NCI-H526 treated with DMSO at 0.1 percent for 48 hours (cell line): ENCODE results near the gene ASXL2.
"Not testable (repeated sequence)": the region's sequence is repeated elsewhere in the genome, so short reads cannot be mapped to it uniquely, and the experiment has no call there.

Experiments
- DNase-seq: peaks from one replicate; lab custom pipeline; 2025; lab: John Stamatoyannopoulos, UW

ASXL2 gene

GRCh38 chr2:25832897-25833296 is 45.4 kb downstream of the ASXL2 start:
- no peak for DNase-seq

- no peak for DNase-seq
Measured at GRCh38 chr2:25831746-25832449, 46.4 kb downstream of the ASXL2 start.

- no peak for DNase-seq
Measured at GRCh38 chr2:25829828-25830227, 48.5 kb downstream of the ASXL2 start.

GRCh38 chr2:25829377-25829704 is 48.9 kb downstream of the ASXL2 start:
- DNase-seq: no peak

GRCh38 chr2:25828532-25829376 is 49.5 kb downstream of the ASXL2 start:
- not testable (repeated sequence) for DNase-seq

GRCh38 chr2:25825238-25825637 is 53.0 kb downstream of the ASXL2 start:
- DNase-seq: no peak

GRCh38 chr2:25824718-25825117 is 53.6 kb downstream of the ASXL2 start:
- no peak for DNase-seq

- no peak for DNase-seq
Measured at GRCh38 chr2:25824216-25824615, 54.1 kb downstream of the ASXL2 start.

GRCh38 chr2:25822190-25823117 is 55.8 kb downstream of the ASXL2 start:
- no peak for DNase-seq

GRCh38 chr2:25821225-25822056 is 56.8 kb downstream of the ASXL2 start:
- no peak for DNase-seq

GRCh38 chr2:25819597-25820039 is 58.7 kb downstream of the ASXL2 start:
- no peak for DNase-seq

- no peak for DNase-seq
Measured at GRCh38 chr2:25817630-25818029, 60.7 kb downstream of the ASXL2 start.

- DNase-seq: no peak
Measured at GRCh38 chr2:25817006-25817405, 61.3 kb downstream of the ASXL2 start.

GRCh38 chr2:25816249-25816648 is 62.0 kb downstream of the ASXL2 start:
- DNase-seq: no peak

- no peak for DNase-seq
Measured at GRCh38 chr2:25814681-25815080, 63.6 kb downstream of the ASXL2 start.

GRCh38 chr2:25810428-25810827 is 67.9 kb downstream of the ASXL2 start:
- no peak for DNase-seq

- DNase-seq: no peak
Measured at GRCh38 chr2:25809646-25810045, 68.6 kb downstream of the ASXL2 start.

- DNase-seq: no peak
Measured at GRCh38 chr2:25808006-25808383, 70.3 kb downstream of the ASXL2 start.

- DNase-seq: no peak
Measured at GRCh38 chr2:25806941-25807340, 71.3 kb downstream of the ASXL2 start.

GRCh38 chr2:25805987-25806386 is 72.3 kb downstream of the ASXL2 start:
- no peak for DNase-seq

- DNase-seq: no peak
Measured at GRCh38 chr2:25804338-25804737, 73.9 kb downstream of the ASXL2 start.

- DNase-seq: no peak
Measured at GRCh38 chr2:25799301-25799700, 79.0 kb downstream of the ASXL2 start.
